GM18873 (cell line): ENCODE data around the gene ARHGEF17.

Source experiments
- ATAC-seq: cut with Tn5 transposase; IDR thresholded peaks from one replicate; pipeline ENCODE4 v1.9.1; 2021; ENCODE audit warnings: mild to moderate bottlenecking, moderate library complexity, moderate number of reproducible peaks; ENCODE audit not compliant: unreplicated experiment, low FRiP score

The ARHGEF17 gene

DNA sequence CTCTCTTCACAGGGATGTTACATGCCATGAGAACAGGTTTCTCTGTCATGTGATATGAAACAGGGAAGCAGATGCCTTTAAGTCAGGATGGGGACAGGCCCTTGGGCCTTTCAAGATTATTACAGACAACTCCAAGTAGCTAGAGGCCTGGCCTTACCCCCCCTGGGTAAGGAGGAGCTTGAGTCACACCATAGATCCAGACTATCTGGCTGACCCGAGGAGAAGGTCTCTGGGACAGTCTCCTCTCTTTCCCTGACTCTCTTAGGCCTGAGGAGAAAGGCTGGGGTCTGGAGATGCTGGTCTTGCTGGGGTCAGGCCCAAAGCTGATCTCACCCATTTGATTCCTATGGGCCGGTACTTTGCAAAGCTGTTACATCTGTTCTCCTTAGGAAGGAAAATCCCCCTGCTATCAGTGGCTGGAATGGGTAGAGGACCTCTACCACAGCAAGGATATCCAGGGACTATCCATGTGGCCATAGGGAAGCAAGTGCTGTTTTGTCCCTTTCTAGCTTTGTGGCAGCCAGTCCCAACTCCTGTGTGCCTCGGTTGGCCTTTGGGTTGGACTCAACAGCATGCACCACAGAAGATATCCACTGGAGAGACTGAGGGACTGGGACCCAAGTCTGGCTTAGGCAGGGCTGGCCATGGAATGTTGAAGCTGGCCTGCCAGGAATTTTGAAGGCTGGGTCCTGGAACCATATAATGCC is 93.3 kb downstream of the ARHGEF17 start:
- no peak for ATAC-seq

- ATAC-seq = no peak
Measured at GRCh38 chr11:73401924-73402833, 94.1 kb downstream of the ARHGEF17 start.

- no peak for ATAC-seq
Measured at GRCh38 chr11:73402834-73403185, 94.7 kb downstream of the ARHGEF17 start.

DNA sequence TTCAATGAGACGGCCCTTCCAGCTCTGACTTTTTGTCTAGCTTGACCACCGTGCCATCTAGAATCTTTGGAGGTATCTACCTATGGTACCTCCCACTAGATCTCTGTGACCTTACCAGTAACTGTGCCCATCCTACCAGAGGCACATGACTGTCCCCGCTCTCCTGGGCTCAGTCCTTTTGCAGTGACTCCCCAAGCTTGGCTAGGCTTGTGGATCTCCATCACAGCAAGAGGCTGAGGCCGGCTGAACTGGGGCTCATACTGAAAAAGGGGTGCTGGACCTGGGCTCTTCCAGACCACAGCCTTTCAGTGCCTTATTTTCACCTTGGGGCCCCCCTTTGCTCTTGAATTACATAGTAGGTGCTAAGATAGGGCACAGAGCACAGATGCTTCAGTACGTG is 95.5 kb downstream of the ARHGEF17 start:
- ATAC-seq = no peak

GRCh38 chr11:73404048-73404447 is 96.0 kb downstream of the ARHGEF17 start:
- no peak for ATAC-seq

DNA sequence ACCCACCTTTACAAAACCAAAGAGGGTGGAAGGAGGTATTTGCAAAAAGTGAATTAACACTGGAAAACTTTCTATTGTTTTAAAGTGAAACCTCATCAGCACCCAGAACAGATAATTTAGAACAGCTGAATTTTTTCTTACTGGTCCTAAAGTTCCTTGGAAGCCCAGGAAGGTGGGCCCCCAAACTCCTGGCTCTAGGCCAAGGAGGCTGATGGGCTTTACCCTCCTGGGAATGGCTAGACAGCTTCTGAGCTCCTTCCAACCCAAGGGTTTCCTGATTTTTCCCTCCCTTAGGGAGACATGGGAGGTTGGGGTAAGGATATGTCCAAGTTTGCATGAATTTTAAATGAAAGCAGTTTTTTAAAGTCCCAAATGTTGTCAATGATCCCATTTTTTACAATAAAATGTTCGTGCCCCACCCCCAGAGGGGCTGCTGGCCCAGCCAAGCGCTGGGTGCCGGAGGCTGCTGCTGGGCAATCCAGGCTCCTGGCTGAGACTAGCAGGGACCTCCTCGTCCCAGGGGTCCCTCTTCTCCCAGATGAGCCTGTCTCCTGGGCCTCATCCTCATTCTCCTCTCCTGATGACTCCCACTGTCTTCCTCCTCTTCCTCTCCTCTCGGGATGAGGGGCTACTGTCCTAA is 96.5 kb downstream of the ARHGEF17 start:
- ATAC-seq = no peak

- no peak for ATAC-seq
Measured at GRCh38 chr11:73405146-73405510, 97.1 kb downstream of the ARHGEF17 start.

DNA sequence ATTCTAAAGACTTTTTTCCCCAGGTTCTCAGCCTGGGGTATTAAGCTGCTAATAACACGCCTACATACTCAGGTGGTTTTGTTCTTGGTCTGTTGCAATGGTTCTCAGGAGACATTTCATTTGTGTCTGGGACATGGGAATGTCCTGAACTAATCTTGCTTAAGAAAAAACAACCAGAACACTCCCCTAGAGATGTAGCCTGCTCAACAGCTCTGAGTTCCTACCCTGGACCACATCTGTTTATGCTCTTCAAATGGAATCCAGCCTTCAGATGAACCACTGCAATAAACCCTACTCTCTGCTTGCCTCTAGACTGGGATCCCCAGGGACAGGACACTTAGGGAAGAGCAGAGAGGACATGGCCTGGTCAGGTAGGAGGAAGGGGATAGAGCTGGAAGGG is 98.1 kb downstream of the ARHGEF17 start:
- ATAC-seq = no peak

GRCh38 chr11:73406619-73407018 is 98.5 kb downstream of the ARHGEF17 start:
- no peak for ATAC-seq

DNA sequence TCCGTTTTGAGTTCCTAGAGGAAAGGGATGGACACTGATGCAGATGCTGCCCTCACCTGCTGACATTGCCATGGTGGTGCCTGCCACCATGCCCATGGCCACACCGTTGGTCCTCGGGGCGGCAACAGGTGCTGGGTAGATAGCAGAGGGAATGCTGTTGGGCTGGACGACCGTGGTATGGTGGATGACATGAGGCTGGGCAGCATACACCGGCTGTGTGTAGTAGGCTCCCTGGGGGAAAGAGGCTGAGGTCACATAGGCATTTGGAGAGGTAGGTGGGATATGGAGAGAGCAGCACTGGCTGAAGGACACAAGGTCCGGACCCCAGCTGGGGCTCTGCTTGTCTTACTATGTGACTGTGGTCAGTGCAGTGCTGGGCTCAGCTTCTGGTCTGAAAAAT is 101.4 kb downstream of the ARHGEF17 start:
- no peak for ATAC-seq

DNA sequence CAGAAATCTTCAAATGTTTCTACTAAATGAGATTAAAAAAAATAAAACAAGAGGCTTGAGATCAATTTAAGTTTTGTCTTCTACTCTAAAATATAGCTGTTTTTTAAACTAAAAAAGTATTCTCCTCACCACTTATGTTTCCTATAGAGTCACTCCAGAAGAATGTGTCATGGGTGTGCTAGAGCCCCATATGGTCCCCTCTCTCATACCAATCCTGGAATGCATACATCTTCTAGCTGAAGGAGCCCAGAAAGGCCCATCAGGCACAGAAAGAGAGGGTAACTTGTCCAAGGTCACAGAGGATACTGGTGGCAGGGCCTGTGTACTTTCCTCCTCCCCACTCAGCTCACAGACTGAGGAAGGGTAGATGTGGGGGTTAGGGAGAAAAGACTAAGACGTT is 102.6 kb downstream of the ARHGEF17 start:
- no peak for ATAC-seq

DNA sequence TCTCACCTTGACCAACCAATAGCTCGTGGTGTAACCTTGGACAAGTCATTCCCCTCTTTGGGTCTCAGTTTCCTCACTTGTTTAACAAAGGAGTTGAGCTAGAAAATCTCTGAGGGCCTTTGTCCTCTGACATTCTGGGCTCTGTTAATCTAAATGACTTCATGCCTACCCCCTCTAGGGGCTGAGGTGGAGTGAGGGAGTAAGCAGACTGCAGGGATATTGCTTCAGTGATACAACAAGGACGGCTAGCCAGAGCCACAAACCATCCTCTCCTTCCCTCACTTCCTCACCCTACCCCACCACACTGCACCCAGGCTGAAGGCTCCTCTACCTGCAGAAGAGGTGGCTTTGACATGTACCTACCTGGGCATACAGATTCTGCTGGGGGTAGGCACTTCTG is 103.0 kb downstream of the ARHGEF17 start:
- ATAC-seq = no peak

- ATAC-seq = no peak
Measured at GRCh38 chr11:73412308-73412707, 104.2 kb downstream of the ARHGEF17 start.

GRCh38 chr11:73413256-73413655 is 105.2 kb downstream of the ARHGEF17 start:
- ATAC-seq = no peak

- ATAC-seq = no peak
Measured at GRCh38 chr11:73414977-73415651, 107.0 kb downstream of the ARHGEF17 start.

GRCh38 chr11:73415854-73416615 is 108.0 kb downstream of the ARHGEF17 start:
- ATAC-seq = no peak

DNA sequence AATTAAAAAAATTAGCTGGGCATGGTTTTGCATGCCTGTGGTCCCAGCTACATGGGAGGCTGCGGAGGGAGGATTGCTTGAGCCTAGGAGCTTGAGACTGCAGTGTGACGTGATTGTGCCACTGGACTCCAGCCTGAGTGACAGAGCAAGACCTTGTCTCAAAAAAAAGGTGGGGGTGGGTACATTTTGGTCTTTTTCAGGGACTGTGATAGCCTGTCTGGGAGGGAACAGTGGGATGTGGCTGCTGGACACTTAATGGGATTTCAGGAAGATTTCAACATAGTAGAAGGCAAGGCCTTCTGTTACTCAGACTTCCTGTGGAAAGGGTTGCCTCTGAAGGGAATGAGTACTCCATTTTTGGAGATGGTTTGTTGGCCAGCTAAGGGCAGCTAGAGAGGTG is 108.7 kb downstream of the ARHGEF17 start:
- no peak for ATAC-seq
